ENCODE measurements around the gene MCF2L2.

MCF2L2 gene

DNA sequence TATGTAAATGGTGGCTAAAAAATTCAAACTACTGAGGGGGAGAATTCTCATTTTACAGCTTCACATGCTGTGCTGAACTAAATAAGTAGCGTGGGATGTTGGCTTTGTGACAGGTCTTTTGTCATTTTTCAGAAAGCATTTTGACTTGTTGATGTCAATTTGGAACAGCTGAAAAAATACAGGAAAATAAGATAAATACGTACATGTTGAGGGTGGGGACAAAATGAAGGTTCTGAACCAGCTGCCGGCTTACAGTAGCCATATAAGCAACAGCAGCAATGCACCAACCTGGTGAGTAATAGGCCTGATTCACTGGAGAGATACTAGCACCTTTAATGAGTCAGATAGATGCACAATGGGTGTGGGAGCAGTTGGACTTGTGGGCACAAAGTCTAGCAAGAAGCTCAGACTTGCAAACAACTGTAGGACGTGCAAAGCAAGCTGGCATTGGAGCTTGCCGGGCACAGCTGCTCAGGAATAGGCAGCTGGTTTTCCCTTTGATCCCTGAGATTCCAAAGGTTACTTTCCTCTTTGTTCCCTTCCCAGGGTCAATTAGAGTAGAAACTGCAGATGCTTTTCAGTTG is 162.5 kb downstream of the MCF2L2 start:
- no peak for DNase-seq (ENCODE audit: low spot score)

DNA sequence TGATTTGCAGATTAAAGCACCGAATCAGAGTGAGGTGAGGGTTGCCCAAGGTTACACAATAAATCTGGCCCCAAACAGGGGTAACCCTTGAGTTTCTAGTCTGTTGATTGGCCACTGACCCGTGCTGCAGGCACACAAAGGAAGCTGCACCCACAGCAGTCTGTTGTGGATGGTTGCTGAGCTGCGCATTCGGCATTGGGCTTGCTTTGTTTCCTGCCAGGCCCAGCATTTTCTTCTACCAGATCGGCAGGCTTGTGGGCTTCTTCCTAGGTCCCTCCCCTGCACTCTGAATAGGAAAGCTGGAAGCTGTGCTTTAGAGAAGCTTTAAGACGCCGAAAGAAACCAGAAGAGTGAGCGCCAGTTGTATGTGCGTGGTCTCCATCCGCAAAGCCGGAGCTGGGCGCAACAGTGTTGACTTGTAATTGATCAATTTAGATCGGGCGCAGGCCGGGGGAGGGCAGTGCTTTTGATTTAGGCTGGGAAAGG is 163.2 kb downstream of the MCF2L2 start:
- DNase-seq (ENCODE audit: low spot score): no peak

DNA sequence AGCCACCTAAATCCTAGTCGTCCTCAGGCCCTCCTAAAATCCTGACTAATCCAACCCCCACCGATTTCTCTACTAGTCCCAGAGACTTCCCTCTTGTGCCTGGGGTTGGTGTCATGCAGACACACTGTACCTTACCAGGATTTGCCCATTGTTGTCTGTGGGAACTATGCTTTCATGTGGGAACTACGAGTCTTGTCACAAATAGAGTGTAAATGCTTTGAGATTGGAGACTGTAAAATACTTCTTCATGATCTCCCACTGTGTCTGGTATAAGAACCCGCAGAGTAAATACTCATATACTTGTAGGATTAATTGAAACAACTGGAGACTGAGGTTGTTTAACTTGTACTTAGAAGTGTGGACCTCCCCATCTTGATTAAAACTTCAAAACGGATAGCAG is 164.2 kb downstream of the MCF2L2 start:
- no peak for DNase-seq (ENCODE audit: low spot score)

DNA sequence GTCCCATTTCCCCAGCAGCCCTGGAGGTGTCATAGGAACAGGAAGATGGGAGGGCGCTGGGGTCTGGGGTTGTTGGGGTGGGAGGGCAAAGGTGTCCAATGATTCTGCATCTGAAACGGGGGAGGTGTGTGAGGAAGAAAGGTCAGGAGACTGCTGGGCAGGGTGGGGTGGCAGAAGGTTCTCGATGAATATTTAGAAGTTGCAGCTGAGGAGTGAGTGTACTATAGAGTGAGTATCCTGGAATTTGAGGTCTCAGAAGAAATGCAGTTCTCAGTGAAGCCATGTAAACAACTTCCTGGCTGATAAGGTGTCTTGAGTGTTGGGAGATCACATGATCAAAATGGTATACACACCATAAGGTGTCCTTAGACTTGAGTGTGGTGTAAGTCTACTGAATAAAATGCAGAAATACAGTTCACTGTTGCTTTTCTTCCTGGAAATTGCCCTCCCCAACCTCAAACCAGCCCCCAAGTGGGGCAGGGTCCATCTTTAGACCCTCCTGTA is 165.5 kb downstream of the MCF2L2 start:
- no peak for DNase-seq (ENCODE audit: low spot score)

DNA sequence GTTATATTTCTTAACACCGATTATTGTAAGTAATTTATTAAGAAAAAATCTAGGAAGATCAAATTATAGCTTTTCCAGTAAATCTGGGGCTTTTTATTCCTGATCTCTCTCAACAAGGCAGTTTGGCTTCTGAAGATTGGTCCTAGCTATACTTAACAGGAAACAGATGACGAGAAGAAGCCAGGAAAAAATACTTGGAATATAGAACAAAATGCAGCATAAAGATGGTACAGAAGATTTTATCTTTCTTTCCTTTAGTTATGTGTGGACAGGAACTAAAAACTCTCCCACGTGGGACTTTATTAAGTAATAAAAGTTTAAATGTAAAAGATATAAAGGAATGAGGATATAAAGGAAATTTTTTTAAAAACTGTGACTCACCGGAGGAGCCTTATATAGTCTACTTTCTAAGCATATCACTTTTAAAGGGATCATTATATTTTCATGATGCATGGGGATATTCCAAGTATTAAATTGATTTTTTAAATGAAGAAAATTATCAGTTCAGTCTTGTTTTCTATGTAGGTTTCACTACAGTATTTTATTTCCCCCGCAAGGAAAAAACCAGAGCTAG is 167.2 kb downstream of the MCF2L2 start:
- DNase-seq (ENCODE audit: low spot score): no peak

DNA sequence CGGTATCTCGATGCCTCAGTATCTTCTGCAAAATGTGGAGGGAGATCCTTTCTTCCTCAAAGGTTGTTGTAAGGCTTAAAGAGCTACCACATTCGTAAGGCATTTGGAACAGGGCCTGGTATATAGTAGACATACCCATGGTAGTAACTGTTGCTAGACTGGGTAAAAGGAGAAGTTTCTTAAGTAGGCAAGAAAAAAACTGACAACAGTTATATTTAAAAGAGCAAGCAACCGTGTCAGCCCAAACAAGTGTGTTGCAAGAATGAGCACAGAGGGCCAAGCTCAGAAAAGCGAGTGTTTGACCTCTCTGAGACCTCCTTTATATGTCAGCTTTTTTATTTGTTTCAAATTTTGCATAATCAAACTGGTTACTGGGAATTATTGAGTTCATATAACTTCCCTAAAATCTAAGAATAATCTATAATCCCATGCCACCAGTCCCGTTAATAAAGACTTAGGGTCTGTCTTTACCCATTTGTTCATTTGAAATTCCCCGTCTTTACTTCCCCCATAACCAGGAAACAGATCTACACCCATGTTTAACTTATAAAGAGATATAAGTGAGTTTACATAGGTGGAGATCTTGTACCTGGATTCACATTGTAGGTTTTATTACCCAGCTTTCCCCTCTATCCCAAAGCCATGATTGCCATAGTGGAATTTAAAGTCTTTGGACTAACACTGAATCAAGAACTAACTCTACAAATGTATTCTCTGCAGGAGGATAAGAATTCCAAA is 168.1 kb downstream of the MCF2L2 start:
- no peak for DNase-seq (ENCODE audit: low spot score)

DNA sequence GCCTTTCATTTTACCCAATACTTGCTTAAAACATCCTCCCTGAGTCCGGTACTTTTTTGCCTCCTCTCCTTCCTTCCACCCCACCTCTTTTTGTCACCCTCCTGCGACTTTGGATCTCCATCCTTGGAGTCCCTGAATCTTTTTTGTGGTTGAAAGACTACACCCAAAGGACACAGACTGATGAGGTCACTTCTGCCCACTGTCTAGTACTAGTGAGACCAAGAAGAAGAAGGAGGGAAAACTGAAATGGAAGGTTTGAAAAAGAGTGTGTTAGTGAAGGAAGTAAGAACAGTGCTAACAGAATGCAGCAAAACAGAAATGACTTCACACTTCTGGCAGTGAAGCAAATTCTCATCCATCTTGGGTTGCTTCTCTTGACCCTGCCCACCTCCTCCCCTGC is 168.8 kb downstream of the MCF2L2 start:
- no peak for DNase-seq (ENCODE audit: low spot score)

DNA sequence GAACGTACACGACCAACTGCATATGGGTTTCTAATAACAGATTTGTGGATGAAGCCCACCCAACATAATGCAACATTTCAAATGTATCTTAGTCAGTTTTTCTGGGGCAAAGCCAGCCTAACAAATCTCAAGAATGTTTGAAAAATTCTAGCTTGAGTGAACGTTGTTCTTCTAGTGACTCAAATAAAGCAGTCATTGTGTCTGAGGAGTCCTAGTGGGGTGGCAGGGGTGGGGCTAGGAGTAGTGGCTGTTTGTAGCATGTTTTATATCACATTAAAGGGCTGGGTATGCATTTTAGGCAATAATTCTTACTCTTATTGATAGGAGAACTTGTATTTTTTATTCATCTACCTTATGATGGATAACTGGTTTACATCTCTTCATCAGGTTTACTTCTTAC is 169.3 kb downstream of the MCF2L2 start:
- no peak for DNase-seq (ENCODE audit: low spot score)

DNA sequence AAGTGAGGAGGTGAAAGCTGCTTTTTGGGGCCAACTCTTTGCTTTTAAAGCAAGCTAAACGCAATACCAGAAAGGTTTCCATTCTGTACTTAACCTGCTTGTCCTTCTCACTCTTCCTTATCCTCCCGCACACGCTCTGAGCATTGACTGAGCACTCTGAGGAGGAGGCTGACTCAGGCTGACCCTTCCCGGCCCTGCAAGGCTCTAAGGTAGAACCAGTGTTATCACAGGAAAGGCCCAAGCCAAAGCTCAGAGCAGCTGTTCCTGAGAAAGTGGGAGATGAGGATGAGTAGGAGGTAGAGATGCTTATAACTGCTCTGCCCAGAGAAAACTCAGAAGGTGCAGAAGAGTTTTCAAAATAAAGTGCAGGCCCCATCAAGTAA is 173.1 kb downstream of the MCF2L2 start:
- no peak for DNase-seq (ENCODE audit: low spot score)

DNA sequence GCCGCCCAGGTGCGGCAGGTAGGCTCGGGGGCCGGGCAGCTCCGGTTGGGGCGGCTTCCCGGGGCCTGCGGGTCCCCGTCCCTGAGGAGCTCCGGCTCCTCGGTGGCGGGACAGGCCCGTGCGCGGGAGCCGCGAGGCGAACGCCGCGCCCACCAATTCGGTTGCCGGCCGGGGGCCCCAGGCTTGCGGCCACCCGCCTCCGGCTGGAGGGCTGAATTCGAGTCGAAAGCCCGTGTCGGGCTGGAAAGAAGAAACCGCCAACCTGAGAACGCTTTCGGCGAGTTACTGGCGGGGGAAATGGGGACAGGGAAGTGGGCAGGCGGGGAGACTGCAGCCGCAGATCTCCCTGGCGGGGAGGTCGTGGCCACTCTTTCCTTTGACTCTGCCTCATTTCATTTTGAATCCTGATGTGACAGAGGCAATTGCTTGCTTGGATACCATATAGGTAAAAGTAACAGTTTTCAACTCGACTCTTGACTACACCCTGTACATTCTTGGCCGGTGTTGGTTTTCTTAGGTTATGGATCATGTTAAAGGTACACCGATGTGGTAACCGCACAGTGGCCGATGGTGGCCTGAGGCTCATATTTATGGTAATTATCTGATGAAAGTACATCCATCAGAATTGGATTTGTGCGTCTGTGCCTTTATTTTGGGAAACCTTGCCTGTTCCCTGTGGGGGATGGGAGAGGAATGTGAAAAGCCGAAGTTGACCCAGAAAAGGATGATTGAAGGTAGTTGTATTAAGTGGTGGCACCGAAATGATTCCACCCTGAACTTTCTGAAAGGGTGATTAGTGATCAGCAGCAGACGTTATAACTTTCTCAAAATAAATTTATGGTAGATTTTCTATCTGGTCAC is 173.7 kb downstream of the MCF2L2 start:
- no peak for DNase-seq (ENCODE audit: low spot score)

DNA sequence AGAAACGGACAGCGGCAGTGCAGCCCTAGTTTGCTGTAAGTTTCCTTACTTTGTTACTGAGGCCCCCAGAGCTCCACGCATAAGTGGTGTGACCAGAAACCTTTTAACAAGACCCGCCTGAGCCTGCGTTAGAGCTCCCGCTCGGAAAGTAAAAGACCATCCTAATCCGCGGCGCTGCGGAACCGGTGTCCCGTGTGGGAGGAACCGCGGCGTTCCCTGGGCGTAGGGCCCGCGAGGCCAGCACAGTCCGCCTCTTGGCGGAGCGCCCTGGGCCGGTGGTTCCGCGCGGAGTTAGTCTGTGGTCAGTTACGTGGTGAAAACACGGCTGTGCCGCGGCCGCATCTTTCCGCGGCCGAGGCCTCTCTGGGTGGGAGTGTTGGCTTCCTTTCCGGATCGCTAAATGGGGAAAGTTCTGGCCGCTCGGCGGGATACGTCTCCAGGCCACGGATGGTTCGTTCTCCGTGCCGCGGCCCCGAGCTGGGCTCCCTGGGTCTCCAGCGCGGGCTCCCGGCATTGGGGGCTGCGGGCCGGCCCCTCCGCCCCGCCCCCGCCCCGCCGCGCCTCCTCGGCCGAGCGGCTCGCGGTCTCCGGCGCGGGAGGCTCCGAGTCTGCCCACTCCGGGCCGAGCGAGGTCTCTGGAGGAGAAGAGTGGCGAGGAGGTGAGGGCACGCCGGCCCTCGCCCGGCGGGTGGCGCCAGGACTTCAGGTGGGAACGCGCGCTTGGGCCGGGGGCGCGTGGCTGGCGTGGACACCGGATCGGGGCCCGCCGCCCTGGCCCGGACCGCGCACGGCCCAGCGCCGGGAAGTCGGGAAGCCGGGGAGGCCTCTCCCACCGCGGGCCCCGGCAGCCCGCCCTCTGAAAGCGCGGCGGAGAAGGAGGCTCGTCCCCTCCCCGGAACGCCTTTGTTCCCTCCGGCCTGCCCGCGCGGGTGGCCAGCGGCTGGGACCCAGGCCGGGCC is 174.6 kb downstream of the MCF2L2 start:
- no peak for DNase-seq (ENCODE audit: low spot score)

DNA sequence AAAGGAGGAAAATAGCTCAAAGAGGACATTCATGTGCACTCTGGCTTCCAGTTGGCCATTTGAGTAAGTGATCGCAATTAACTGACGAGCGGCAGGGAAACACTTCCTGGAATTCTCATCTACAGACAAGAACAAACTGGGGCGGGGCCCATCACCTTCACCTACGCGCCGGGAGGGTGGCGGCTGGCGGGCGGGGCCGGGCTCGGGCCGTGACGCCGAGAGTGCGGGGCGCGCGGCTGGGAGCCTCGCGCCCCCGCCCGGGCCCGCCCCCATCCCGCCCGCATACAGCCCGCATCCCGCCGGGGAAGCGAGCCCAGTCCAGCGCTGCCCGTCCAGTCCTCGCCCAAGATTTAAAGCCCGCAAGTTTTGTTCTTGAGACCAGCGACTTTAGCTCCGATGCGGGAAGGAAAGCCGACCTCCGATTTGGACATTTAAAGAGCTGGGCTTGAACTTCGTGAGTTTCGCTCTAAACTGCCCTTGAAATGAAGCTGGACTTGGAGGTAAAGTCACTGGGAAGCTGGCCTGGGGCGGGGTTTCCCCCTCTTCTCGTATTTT is 175.4 kb downstream of the MCF2L2 start, which contains the start of gene B3GNT5:
Gene B3GNT5 (plus strand): TSS at position 281 of the 555 bp plus-strand sequence. CDS start 16,546 bp downstream, outside the sequence.
- no peak for DNase-seq (ENCODE audit: low spot score)

DNA sequence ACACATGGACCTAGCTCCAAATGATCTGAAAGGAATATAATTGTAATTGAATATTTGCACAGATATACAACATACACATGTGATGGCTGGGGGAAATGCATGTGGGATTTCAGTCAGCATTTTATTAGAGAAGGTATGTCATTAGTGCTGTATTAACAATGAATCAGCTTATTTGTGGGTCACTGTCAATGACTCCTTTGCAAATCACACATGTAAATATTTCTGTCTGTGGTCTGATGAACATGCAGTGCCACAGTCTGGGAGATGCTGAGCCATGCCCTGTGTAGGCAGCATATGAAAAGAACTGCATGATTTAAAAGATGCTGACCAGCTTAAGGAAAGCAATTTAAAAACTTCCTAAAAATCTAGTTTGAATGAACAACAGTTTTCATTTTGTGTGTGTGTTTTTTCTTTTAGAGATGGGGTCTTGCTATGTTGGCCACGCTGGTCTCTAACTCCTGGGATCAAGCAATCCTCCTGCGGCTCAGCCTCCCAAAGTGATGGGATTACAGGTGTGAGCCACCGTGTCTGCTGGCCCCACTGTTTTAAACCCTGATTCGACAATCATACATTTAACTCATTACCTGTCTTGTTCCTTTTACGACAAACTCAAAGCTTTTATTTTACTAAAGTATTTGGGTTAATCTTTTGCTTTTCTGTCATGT is 176.2 kb downstream of the MCF2L2 start:
- DNase-seq (ENCODE audit: low spot score): no peak

DNA sequence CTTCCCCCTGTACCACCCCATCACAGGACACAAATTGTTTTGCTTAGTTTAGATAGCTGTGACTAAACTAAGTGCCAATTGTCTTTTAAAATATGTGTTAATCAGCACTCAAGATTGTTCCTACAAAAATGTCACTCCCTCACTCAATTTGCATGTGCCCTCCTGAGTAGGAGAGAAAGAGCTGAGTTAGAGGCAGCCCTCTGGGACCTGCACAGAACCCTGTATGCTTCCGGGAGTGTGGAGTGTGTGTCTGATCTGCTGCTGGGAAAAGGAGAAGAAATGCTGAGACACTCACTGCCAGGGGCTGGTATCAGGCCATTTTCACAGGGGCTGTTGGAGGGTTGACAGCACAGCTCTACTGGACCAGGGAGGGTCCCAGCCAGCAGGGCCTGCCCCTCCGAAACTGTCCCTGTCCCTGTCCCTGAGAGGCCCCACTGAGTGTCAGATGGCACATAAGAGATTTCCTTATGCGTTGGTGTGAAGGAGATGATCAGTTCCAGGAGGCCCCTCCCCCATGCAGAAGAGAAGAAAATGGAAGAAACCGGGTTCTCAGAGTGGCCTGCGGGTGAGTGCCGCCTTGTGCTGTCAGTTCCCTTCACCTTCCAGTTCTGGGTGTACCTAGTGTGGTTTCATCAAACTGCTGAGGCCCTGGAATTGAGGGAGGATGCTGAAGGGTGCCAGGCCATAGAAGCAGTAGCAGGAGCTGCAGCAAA is 179.3 kb downstream of the MCF2L2 start:
- no peak for DNase-seq (ENCODE audit: low spot score)

DNA sequence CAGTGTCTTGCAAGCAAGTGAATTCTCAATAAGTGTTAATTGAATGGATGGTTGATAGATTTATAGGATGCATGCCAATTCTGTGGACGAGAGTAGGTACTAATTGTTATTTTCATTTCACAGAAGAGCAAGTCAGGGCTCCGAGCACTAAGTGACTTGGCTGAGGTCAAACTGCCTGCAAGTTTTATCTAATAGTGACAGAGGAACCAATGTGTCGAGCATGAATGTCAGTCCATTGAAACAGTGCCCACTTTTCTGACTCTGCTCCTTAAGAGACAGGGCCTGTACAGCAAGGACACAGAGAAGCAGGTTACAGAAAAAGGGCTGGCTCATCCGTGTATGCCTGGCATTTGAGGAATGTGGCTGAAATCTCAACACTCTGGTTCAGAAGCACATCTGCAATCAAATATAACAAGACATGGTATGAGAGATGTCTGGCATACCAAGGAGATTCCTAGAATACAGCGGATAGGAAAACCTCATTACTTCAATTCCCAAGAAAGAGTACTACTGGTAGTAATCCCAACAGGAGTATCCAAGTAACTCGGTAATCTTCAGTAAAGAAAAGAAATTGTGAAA is 181.3 kb downstream of the MCF2L2 start:
- no peak for DNase-seq (ENCODE audit: low spot score)

DNA sequence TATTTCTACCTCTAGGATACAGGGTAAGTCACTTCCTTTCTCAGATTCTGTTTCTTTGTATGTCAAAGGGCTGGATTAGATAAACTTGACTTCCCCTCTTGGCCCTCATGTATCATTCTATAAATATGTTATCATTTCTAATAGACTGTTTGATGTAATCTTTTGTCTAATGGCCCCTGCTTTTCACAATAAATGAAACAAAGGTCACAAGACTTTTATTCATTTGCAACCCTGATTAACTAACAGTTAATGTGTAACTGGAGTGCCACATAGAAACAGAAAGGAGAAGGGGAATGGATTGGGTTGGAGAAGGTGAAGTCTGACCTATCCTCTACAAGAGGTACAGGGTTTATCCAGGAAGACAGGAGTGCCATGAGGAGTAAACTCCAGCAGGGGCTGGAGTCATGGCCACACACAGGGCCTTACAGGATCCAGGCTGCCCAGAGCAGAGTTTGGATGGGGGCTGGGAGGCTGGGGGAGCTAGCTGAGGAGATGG is 183.4 kb downstream of the MCF2L2 start:
- no peak for DNase-seq (ENCODE audit: low spot score)

DNA sequence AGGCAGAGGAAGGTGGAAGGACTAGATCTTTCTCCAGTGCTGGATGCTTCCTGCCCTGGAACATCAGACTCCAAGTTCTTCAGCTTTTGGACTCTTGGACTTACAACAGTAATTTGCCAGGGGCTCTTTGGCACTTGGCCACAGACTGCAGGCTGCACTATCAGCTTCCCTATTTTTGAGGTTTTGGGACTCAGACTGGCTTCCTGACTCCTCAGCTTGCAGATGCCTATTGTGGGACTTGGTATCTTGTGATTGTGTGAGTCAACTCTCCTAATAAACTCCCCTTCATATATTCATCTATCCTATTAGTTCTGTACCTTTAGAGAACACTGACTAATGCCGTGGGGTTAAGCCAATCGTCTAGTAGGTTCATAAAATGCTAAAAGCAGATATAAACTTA is 184.2 kb downstream of the MCF2L2 start:
- DNase-seq (ENCODE audit: low spot score): no peak

DNA sequence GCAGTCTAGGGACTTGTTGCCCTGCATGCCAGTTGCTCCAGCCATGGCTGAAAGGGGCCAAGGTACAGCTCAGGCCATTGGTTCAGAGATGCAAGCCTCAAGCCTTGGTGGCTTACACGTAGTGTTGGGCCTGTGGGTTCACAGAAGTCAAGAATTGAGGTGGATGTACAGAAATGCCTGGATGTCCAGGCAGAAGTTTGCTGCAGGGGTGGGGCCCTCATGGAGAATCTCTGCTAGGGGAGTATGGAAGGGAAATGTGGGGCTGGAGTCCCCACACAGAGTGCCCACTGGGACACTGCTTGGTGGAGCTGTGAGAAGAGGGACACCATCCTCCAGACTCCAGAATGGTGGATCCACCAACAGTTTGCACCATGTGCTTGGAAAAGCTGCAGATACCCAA is 186.0 kb downstream of the MCF2L2 start:
- DNase-seq (ENCODE audit: low spot score): no peak

DNA sequence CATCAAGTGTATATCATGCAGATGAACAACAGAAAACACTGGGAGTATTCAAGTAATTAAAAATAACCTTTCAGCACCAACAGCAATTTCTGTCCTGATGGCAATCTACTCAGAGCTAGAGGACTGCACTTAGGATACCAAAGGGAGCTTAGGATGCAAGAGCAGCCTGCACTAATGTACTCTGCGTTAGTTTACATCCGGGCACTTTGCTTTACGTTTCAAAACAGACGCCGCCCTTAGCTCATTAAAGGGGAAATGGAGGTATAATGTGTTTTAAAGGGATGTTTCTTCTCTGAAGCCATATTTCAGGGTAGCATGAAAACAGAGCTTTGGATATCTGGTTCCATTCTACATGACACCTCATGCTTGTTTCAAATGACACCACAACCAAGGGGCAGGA is 189.4 kb downstream of the MCF2L2 start:
- no peak for DNase-seq (ENCODE audit: low spot score)
